LNCaP clone FGC (cell line): ENCODE measurements around the gene PIGL.
"Not testable (repeated sequence)": the region's sequence is repeated elsewhere in the genome, so short reads cannot be mapped to it uniquely, and the experiment has no call there.

Source experiments
- DNase-seq: peaks from one replicate; pipeline ENCODE4 v3.0.0-alpha.2; 2011; ENCODE audit warnings: low read depth
- H3K4me3 ChIP-seq: 2 replicates; pipeline ENCODE4 v1.5.1; 2011; ENCODE audit warnings: mild to moderate bottlenecking, low read depth, low read length, control low read depth
- CTCF ChIP-seq: IDR thresholded peaks from 2 replicates; pipeline ENCODE4 v1.5.1; 2012; ENCODE audit warnings: mild to moderate bottlenecking; ENCODE audit not compliant: control insufficient read depth, insufficient read depth; ENCODE audit errors: extremely low read depth

PIGL gene

GRCh38 chr17:16298140-16298662, 81.2 kb downstream of the PIGL start:
- H3K4me3 ChIP-seq: no peak overlapping the region
- no peak for TF ChIP-seq CTCF
- no peak for DNase-seq

- no peak for TF ChIP-seq CTCF
- no peak for DNase-seq
- H3K4me3 ChIP-seq: no peak overlapping the region
These were observed 83.5 kb downstream of the PIGL start for GRCh38 chr17:16300554-16300953.

- H3K4me3 ChIP-seq: no peak overlapping the region
- DNase-seq: no peak
These were observed 85.2 kb downstream of the PIGL start for GRCh38 chr17:16301963-16302855.

GRCh38 chr17:16302856-16303255, 85.8 kb downstream of the PIGL start:
- no peak for TF ChIP-seq CTCF
- DNase-seq: no peak
- H3K4me3 ChIP-seq: no peak overlapping the region

More at GRCh38 chr17:16301963-16302855, 85.2 kb downstream of the PIGL start:
- no peak for TF ChIP-seq CTCF

GRCh38 chr17:16304830-16305229, 87.8 kb downstream of the PIGL start:
- H3K4me3 ChIP-seq: no peak overlapping the region
- TF ChIP-seq CTCF: peak; percentile 70
- no peak for DNase-seq

- no peak overlapping the region for H3K4me3 ChIP-seq
- no peak for TF ChIP-seq CTCF
- DNase-seq: no peak
These were observed 89.2 kb downstream of the PIGL start for GRCh38 chr17:16306211-16306610.

GRCh38 chr17:16312061-16312460, 95.1 kb downstream of the PIGL start:
- H3K4me3 ChIP-seq, DNase-seq: not testable (repeated sequence)
